Germinal center (tissue), 1 donor: ENCODE data around the gene FKBP6.
"Not testable (repeated sequence)": the region's sequence is repeated elsewhere in the genome, so short reads cannot be mapped to it uniquely, and the experiment has no call there.

ENCODE experiments used
- DNase-seq: peaks from one replicate; pipeline ENCODE4 v3.0.0; 2012; ENCODE audit warnings: mixed read lengths, low spot score

FKBP6 gene

DNA sequence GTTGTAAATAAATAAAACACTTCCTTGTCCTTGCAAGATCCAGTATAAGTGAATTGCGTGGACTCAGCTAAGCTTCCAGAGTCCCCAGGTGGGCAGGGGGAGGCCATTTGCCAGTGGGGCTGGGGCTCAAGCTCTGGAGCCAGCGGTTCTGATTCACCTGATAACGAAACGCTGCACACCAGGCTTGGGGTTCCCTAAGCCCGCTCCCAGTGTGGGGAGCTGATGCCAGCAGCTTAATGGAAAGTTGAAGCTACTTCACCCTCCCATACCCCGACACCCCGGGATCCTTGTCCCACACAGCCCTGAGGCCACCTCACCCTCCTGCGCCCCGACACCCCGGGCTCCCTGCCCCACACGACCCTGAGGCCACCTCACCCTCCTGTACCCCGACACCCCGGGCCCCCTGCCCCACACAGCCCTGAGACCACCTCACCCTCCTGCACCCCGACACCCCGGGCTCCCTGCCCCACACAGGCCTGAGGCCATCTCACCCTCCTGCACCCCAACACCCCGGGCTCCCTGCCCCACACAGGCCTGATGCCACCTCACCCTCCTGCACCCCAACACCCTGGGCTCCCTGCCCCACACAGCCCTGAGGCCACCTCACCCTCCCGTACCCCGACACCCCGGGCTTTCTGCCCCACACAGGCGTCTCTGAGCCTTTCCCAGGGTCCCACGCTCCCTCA, 30.8 kb downstream of the FKBP6 start:
- DNase-seq: no peak

DNA sequence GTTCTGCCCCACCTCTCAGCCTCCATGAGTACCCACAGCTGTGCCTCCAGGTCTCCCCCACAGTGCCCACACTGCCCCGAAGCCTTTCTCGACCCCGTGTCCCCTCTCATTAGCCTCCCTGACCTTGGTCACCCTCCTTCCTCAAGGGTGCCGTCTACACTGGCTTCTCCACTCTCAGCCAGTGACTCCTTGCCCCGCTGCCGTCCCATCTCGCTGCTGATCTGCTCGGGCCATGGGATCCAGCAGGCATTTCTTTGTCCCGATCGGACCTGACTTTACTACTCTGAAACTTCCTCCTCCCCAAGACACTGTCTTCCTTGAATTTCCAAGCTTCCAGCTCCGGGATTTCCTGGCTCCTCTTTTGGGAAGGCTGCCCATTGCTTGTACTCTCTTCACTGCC, 31.3 kb downstream of the FKBP6 start:
- DNase-seq: no peak

DNA sequence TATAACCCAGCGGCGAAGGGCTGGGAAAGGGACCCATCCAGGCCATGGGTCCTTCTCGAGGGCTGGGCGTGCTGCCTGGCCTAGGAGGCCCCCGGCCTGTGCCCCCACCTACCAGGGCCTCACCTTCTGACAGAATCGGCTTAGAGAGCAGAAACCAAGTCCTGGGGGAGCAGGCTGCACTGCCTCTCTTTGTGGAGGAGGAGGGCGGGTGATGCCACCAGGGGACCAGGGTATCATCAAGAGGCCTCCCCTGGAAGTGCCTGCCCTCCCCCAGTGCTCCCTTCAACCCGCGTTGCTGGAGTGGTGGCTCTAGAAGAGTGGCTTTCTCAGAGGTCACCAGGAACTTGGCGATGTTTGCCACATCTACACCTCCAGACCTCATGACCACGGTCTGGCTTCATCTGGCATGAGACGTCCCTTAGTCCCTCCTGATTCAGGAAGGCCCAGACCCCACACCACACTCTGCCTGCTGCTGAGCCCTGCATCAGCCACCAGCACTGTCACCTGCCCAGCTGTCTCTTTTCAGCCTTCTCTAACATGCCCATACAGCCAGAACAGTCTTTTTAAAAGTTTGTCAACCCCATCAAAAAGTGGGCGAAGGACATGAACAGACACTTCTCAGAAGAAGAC, 31.9 kb downstream of the FKBP6 start:
- no peak for DNase-seq

DNA sequence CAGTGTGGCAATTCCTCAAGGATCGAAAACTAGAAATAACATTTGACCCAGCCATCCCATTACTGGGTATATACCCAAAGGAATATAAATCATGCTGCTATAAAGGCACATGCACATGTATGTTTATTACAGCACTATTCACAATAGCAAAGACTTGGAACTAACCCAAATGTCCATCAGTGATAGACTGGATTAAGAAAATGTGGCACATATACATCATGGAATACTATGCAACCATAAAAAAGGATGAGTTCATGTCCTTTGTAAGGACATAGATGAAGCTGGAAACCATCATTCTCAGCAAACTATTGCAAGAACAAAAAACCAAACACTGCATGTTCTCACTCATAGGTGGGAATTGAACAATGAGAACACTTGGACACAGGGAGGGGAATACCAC, 32.6 kb downstream of the FKBP6 start:
- not testable (repeated sequence) for DNase-seq

DNA sequence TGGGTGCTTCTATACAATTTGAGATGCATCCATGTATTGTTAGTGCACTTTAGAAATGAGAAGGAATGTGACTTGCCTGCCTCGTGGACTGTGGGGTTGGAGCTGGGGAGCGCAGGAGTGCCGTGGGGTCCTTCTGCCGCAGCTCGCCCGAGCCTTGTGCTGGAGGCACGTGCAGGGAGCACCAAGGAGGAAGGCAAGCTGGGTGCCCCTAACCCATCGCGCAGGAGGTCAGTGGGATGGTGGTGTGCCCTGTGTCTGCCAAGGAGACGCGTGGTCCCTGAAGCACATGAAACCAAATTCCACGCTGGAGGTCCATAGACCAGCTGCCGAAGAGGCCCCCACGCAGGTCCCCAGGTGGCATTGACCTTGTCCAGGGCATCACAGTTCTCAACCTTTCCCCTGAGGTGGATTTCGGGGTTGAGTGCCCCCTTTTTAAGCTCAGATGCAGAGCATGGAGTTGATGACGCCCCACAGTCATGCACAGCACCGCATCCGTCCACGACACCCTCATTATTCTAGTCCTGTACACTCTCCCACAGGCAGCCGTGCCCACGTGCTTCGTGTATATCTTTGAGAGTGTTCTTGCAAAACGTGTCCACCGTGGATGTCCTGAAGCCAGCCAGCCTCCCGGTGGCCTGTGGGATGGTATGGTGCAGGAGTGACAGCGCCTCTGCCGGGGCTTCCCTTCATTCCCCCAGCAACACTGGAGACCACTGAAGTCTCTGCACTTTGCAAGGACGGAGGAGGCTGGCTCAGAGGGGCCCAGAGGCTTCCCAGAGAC, 35.5 kb downstream of the FKBP6 start:
- no peak for DNase-seq

DNA sequence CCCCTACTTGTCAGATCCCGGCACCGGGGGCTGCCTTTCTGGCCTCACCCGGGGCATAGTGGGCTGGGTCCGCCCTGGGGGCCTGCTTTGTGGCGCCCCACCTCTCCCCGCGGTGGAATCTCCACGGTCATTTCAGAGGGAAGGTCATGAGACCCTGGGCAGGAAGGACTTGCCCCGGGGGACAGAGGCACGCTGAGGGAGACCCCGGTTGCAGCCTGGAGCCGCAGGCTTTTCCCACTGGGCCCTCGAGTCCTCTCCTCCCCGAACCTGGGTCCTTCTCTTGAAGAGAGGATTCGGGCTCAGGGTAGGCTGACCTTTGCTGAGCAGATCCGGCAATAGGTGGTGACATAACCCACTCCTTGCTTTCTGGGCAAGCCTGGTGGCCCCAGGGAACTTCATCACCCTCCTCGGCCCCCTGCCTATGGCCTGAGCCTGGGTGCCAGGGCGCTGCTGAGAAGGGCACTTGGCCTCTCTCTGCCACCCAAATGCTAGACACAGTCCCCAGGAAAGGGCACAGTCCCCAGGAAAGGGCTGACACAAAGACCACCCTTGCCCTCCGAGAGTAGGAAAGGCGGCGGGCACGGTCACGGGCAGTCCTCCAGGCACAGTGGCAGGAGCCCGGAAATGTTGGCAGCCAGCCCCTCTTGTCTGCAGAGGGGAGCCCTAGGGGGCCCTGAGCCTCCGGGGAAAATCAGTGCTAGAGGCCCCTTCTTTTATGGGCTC, 36.2 kb downstream of the FKBP6 start:
- DNase-seq: no peak

DNA sequence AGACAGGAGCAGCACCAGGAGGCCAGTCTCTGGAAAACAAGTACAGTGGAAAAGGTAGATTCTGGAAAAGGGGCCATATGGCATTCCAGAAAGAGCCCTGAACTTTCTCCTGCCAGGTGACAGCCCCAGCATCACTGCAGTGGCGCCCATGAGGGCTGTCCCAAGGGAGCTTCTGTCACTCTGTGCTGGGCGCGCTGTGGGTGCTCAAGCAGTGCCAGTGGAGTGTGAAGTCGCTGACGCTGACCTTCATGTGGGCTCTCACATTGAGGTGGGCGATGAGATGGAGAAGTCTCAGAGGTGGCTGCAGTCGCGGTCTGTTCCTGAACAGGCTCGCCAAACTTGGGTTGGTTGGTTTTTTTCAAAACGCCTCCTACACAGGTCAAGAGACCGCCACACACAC, 38.2 kb downstream of the FKBP6 start:
- DNase-seq: no peak

DNA sequence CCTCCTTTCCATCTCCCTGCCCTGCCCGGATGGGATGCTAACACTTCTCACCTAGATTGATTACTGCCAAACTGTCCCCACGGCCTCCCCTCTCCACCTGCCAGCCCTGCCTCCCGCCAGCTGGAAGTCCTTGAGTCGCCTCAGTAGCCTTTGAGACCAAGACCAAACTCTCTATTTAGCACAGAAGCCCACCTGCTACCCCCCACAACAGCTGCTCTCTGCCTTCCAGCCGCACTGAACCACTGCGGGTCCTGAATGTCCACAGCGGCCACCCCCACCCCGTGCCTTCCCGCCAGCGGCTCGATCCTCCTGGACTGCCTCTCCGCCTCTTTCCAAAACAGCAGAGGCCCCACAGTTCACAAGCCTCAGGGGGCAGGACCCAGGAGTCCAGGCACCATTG, 39.0 kb downstream of the FKBP6 start:
- no peak for DNase-seq

DNA sequence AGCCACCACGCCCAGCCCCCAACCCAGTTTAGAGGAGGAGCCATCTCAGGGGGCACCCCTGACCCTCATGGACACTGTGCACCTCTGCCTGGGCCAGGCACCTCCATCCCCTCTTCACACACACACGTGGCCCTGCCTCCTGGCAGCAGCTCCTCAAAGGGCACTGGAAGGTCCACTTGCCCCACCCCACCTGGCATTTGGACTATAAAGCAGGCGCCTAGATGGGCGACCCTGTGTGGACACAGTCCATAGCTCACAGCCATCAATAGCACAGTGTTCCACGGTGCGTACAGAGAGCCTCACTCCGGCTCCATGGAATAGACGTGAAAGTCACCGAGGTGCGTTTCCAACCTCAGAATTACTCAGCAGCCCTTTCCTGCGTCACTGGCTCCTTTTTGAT, 41.0 kb downstream of the FKBP6 start:
- DNase-seq: no peak

DNA sequence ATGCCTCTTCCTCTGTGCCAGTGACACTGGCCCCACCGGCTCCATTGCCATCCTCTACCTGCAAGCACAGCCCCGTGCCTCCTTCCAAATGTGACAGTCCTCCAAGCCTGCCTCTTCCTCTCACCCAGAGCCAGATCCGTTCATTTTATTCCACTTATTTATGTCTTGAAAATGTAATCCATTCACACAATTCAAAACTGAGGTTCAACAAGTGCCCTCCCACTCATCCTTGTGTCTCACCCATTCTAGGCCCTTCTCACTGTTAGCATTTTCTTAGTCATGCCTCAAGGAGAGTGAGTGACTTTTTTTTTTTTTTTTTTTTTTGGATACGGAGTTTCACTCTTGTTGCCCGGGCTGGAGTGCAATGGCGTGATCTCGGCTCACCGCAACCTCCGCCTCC, 41.7 kb downstream of the FKBP6 start:
- DNase-seq: no peak

DNA sequence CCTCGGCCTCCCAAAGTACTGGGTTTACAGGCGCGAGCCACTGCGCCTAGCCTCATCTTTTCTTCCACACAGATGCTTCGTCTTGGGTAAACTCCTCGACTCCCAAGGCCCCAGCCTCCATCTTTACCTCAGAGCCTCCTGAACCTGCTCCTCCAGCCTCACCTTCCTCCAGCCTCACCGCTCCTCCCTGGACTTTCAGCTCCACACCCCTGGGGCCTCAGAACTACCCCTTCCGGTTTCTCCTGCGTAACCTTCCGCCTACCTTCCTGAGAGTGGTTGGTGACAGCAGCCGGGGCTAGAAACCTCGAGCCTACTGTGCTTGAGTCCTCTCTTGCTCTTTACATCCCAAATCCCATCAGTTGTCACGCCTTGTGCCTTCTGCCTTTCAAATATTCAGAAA, 45.8 kb downstream of the FKBP6 start:
- DNase-seq: no peak

DNA sequence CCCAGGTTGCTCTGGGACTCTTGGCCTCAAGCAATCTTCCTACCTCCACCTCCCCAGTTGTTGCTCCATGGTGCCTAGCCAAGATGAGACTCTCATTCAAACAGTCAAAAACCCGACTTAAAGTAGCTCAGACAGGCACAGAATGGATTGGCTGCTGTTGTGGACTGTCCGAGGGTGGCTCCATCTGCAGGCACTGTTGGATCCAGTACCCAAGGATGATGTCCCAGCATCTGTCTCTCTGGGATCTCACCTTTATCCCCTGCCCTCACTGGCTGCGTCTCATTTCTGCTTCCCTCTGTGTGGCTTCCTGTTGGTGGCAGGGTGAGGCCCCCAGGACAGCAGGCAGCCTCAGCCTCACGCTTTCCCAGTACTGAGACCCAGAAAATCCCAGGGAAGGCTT, 48.3 kb downstream of the FKBP6 start:
- DNase-seq: not testable (repeated sequence)

DNA sequence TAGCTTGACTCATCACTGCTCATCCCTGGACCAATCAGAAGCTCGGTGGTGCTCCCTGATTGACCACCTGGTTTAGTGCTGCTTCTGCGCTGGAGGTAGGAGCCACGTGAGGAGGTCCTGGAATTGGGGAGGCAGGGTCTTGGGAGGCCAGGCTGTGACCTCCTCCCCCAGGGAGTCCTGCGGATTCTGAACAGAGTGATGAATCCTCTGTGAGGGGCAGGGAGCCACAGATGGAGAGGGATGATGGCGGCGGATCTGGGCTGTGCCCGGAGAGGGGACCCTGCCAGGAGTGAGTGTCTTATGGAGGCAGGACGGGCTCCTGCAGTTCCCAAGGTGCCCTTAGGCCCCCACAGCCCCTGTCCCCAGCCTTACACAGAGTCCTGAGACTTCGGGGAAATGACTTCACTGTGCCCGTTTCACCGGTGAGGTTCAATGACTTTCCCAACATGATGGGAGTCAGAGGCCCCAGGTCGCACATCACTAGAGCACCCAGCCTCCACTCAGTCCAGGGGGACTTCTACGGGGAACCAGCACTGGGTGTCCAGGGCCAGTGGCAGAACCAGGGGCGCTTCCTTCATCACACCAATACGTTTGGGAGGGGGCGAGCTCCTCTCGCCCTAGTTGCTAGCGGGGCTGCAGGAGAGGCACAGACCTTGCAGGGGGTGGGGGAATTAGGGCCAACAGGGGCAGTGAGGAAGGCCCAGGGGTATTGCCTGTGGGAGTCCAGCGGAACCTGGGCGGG, 48.9 kb downstream of the FKBP6 start:
- DNase-seq: no peak

DNA sequence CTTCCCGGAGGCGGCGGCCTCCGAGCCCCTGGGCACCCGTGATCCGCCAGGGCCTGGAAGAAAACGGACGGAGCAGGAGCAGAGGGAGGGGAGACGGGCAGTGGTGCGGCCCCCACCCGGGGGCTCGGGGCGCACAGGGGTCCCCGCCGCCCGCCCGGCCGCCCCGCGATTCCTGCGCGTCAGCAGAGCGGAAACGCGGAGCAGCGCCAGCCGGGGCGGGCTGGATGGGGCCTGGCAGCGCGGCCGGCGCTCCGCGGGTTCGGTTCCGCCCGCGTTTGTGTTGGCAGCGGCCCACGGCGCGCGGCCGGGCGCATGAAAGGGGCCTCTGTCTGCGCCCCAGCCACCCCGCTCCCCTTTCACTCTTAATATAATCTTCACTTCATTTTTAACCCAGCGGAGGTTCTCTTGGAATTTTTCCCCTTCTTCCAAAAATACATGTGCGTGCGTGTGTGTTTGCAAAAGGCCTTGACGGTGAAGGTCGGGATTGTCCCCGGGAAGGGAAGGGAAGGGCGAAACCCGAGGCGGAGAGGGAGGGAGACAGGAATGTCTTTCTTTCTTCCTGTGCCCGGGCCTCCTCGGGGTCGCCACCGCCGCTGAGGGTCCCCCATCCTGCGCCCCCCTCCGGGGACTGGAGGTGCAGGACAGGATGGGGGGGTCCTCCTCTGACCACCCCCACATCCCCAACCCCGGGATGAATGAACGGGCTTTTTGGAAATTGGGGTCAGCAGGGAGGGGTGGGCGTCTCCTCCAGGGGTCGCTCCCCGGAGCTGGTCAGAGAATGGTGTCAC, 49.6 kb downstream of the FKBP6 start:
- DNase-seq: not testable (repeated sequence)

DNA sequence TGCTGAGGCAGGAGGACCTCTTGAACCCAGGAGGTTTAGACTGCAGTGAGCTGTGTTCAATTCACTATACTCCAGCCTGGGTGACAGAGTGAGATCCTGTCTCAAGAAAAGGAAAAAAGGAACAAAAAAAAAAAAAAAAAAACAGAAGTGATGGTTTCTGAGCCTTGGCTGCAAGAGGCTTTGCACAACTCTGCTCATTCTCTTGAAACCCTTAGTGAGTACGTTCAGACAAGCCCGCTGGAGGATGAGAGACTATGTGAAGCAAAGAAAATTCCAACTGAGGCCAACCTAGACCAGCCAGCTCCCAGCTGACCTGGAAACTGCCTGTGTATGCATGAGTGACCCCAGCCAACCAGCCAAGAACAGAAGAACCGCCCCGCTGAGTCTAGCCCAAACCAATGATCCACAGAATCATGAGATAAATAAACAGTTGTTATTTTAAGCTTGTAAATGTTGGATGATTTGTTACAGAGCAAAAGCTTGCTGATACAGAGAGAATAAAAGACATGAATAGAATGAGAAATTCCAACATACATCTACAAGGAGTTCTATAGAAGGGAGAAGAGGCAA, 55.1 kb downstream of the FKBP6 start:
- DNase-seq: no peak

DNA sequence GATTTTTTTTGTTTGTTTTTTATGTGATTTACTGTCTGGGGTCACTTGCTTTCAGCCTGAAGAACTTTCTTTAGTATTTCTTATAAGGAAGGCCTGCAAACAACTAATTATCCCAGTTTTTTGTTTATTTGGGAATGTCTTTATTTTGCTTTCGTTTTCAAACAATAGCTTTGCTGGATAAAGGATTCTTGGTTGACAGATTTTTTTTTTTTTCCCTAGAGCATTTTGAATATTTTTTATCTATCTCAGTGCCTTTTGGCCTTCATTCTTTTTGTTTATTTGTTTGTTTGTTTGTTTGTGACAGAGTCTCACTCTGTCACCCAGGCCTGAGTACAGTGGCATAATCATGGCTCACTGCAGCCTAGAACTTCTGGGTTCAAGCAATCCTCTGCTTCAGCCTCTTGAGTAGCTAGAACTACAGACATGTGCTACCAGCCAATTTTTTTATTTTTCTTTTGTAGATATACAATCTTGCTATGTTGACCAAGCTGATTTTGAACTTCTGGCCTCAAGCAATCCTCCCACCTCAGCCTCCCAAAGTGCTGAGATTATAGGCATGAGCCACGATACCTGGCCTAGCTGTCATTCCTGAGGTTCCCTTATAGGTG, 59.4 kb downstream of the FKBP6 start:
- DNase-seq: no peak

DNA sequence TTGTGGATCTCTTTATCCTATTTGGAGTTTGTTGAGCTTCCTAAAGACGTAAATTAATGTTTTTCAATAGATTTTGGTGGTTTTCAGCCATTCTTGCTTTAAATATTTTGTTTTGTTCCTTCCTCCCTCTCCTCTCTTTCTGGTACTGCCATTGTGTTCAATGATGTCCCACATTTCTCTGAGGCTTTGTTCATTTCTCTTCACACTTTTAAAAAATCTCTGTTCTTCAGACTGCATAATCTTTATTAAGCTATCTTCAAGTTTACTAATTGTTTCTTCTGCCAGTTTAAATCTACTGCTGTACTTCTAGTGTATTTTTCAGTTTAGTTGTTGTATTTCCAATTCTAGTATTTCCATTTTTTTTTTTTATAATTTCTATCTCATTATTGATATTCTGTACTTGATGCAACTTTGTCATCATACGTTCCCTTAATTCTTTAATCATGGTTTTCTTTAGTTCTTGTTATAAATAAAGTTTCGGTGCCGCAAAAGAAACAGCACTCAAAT, 60.0 kb downstream of the FKBP6 start:
- no peak for DNase-seq

DNA sequence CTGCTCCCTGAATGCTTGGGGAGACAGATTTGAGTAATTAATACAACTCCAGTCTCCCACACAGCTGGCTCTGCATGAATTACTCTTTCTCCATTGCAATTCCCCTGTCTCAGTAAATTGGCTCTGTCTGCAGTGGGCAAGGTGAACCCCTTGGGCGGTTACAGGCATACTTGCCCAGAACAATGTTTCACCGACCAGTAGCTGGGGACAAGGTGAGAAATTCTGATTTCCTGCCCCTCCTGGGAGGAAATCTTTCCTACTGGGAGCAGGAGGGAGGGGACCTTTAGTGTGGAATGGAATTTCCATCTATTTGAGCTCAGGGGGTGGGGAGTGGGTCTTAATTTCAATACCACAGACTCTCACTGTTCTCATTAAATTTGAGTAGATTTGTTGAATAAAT, 63.4 kb downstream of the FKBP6 start:
- no peak for DNase-seq

DNA sequence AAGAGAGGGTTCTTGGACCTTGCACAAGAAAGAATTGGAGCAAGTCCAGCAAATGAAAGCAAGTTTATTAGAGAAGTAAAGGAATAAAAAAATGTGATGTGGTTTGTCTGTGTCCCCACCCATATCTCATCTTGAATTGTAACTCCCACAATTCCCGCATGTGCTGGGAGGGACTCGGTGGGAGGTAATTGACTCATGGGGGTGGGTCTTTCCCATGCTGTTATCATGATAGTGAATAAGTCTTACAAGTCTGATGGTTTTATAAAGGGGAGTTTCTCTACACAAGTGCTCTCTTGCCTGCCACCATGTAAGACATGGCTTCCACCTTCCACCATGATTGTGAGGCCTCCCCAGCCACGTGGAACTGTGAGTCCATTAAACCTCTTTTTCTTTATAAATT, 66.5 kb downstream of the FKBP6 start:
- no peak for DNase-seq
